Testis (tissue), 2 donors: ENCODE data around the gene MICAL1.
A peak's percentile ranks its signal among the peaks of the same experiment; 100 is the strongest.

Experiments used
- CTCF ChIP-seq, 3 experiments: fragments of 450-650 bp in 2 of 3; fragments of 200-600 bp in 1 of 3; sonication (generic) in 1 of 3; IDR thresholded peaks; one replicate each; pipeline ENCODE4 v1.5.1; 2016 to 2019; ENCODE audit warnings: antibody characterized with exemption in 3 of 3, mild to moderate bottlenecking in 2 of 3, moderate library complexity in 1 of 3
- POLR2A ChIP-seq: fragments of 450-650 bp; IDR thresholded peaks from one replicate; pipeline ENCODE4 v1.6.1; 2017; ENCODE audit warnings: antibody characterized with exemption, mild to moderate bottlenecking, moderate library complexity

GRCh38 chr6:109455437-109456110 is at the start of gene MICAL1:
- TF ChIP-seq CTCF (IDR thresholded peaks at IDR 0.05) (peak in 1 of 3 experiments; percentile 20), POLR2A (no peak)
